ENCODE measurements around the gene ANKRD6.

DNA sequence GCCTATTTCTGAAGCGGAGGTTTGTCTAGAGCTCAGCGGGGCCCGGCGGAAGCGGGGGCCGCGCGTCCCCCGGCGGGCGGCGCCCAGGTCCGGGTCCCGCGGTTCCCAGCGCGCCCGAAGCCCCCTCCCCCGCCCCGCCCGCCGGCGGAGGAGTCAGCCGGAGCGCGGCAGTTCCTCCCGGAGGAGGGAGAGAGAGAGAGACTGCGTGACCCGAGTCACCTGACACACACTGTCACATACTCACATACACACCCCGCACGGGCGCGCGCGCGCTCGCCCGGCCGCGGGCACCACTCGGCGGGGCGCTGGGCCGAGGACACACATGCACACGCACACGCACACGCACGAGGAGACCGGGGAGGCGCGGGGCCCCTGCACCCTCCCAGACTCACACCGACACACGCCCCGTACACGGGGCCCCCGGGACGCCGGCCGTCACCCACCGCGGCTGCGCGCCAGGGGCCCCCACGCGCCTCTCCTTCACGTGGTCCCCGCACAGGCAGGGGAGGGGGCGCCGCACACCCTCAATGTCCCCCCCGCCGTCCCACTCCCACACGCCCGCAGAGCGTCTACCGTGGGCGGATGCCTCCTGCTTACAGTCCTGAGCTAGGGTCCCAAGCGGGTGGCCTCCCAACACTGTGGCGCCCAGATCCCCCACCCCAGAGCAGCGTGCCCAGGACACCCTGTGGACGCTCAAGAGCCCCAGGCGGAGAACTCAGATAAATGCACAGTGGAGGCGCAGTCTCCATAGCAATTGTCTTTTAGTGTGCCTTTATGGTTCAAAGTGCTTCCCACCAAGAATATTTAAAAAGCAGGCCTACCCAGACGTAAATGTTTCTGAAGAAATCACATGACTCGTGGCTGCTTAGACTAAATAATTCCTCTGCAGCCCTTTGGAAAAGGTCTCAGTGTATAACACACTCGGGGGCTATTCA is 20.6 kb upstream of the ANKRD6 start, which contains the start of gene RRAGD:
- TF ChIP-seq, protein P1, sequence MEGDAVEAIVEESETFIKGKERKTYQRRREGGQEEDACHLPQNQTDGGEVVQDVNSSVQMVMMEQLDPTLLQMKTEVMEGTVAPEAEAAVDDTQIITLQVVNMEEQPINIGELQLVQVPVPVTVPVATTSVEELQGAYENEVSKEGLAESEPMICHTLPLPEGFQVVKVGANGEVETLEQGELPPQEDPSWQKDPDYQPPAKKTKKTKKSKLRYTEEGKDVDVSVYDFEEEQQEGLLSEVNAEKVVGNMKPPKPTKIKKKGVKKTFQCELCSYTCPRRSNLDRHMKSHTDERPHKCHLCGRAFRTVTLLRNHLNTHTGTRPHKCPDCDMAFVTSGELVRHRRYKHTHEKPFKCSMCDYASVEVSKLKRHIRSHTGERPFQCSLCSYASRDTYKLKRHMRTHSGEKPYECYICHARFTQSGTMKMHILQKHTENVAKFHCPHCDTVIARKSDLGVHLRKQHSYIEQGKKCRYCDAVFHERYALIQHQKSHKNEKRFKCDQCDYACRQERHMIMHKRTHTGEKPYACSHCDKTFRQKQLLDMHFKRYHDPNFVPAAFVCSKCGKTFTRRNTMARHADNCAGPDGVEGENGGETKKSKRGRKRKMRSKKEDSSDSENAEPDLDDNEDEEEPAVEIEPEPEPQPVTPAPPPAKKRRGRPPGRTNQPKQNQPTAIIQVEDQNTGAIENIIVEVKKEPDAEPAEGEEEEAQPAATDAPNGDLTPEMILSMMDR (IDR thresholded peaks at IDR 0.05): no peak
- TF ChIP-seq POLR2A (IDR thresholded peaks at IDR 0.05): no peak
